HFFc6 (cell line): ENCODE results near the gene MAOB. TPM values are rescaled to one million over a fixed set of nuclear protein-coding genes. Genes with fewer than 3 reads are reported as not detected.

Experiments used
- DNase-seq: peaks from one replicate; pipeline ENCODE4 v3.0.0-alpha.2; 2018
- H3K27ac Mint-ChIP-seq: 2 replicates; pipeline ENCODE4 v1.8.0; 2020; ENCODE audit warnings: mild to moderate bottlenecking, mixed read lengths
- H3K27me3 Mint-ChIP-seq: 2 replicates; pipeline ENCODE4 v1.8.0; 2021; ENCODE audit warnings: mild to moderate bottlenecking, moderate library complexity, mixed read lengths; ENCODE audit not compliant: insufficient read depth
- H3K36me3 Mint-ChIP-seq: 2 replicates; pipeline ENCODE4 v1.8.0; 2021; ENCODE audit warnings: low read depth, mixed read lengths
- H3K4me1 Mint-ChIP-seq: 2 replicates; pipeline ENCODE4 v1.8.0; 2020; ENCODE audit warnings: low read depth, mixed read lengths
- H3K4me3 Mint-ChIP-seq: 2 replicates; pipeline ENCODE4 v1.8.0; 2020; ENCODE audit warnings: mild to moderate bottlenecking, moderate library complexity, mixed read lengths
- H3K9me3 Mint-ChIP-seq: 2 replicates; pipeline ENCODE4 v1.8.0; 2020; ENCODE audit warnings: mild to moderate bottlenecking, mixed read lengths
- total RNA-seq, 6 experiments: library from RNA; stranded (reverse); fragmentation: NEBNext Ultra II Directional; extraction: Animal tissue kit (Norgen Biotek cat#: 25700); gene quantifications; 2 replicates in 1 of 6; 3 replicates in 5 of 6; pipeline ENCODE4 v1.2.3, GENCODE V29; 2021
- TF ChIP-seq, protein P1 (sequence below): fragments of 200-600 bp; sonication (generic); IDR thresholded peaks from 2 replicates; pipeline ENCODE4 v1.5.0; 2021; ENCODE audit warnings: antibody characterized with exemption, mild to moderate bottlenecking

MAOB gene
- total RNA-seq, 6 experiments from 2014 or later, result not detected

DNA sequence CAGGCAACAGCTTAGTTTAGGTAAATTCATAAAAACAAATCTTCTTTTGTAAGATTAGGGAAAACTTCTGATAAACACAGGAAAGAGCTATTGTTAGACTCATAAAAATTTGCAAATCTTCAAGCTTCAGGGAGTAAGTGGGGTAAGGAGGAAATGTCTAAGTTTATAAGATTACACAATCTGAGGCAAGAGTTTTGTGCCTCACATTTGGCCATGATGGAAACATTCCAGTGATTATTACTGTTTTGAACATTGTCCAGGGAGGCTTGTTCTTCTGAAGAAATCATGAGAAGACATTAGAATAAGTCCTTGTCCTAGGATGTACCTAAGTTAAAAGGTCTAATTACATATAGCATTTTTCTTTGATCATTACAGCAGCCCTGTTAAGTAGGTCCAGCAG is 72.8 kb downstream of the MAOB start:
- Mint-ChIP-seq H3K4me1 (no peaks in the 10 kb centered on the region), H3K27me3 (no peaks in the 10 kb centered on the region), H3K9me3 (peaks cover 4% of the 10 kb centered on the region), H3K27ac (no peak overlapping the region), H3K36me3 (no peaks in the 10 kb centered on the region), H3K4me3 (no peak overlapping the region)
- DNase-seq, result no peak
- TF ChIP-seq, protein P1, sequence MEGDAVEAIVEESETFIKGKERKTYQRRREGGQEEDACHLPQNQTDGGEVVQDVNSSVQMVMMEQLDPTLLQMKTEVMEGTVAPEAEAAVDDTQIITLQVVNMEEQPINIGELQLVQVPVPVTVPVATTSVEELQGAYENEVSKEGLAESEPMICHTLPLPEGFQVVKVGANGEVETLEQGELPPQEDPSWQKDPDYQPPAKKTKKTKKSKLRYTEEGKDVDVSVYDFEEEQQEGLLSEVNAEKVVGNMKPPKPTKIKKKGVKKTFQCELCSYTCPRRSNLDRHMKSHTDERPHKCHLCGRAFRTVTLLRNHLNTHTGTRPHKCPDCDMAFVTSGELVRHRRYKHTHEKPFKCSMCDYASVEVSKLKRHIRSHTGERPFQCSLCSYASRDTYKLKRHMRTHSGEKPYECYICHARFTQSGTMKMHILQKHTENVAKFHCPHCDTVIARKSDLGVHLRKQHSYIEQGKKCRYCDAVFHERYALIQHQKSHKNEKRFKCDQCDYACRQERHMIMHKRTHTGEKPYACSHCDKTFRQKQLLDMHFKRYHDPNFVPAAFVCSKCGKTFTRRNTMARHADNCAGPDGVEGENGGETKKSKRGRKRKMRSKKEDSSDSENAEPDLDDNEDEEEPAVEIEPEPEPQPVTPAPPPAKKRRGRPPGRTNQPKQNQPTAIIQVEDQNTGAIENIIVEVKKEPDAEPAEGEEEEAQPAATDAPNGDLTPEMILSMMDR, result no peak

DNA sequence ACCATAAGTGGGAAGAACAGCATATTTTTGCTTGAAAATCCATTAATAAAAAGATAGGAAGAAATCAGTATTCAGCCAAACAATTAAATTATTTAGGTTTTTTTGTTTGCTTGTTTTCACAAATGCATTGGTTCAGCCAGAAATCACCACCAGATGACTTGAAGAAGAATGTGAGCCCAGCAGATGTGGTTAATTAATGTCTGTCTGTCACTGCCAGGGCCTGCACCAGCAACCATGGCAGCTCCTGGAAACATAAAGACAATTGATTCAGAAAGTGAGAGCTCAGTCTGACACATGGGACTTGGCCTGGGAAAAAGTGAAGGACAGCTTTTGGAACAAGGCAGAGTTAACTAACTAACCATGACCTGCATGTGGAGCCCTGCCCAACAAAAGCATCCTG is 74.0 kb downstream of the MAOB start:
- H3K27me3 Mint-ChIP-seq, result no peaks in the 10 kb centered on the region
- TF ChIP-seq, protein P1, result no peak
- H3K9me3 Mint-ChIP-seq, result peaks cover 4% of the 10 kb centered on the region
- no peaks in the 10 kb centered on the region for H3K4me1 Mint-ChIP-seq
- H3K27ac Mint-ChIP-seq, result no peak overlapping the region
- no peak overlapping the region for H3K4me3 Mint-ChIP-seq
- H3K36me3 Mint-ChIP-seq, result no peaks in the 10 kb centered on the region
- no peak for DNase-seq

GRCh38 chrX:43805579-43805978 is 76.7 kb downstream of the MAOB start:
- H3K27ac Mint-ChIP-seq, result no peak overlapping the region
- no peak for DNase-seq
- TF ChIP-seq, protein P1, result no peak
- H3K27me3 Mint-ChIP-seq, result no peaks in the 10 kb centered on the region
- no peaks in the 10 kb centered on the region for H3K36me3 Mint-ChIP-seq
- H3K4me3 Mint-ChIP-seq, result no peak overlapping the region
- H3K9me3 Mint-ChIP-seq, result no peaks in the 10 kb centered on the region
- no peaks in the 10 kb centered on the region for H3K4me1 Mint-ChIP-seq

DNA sequence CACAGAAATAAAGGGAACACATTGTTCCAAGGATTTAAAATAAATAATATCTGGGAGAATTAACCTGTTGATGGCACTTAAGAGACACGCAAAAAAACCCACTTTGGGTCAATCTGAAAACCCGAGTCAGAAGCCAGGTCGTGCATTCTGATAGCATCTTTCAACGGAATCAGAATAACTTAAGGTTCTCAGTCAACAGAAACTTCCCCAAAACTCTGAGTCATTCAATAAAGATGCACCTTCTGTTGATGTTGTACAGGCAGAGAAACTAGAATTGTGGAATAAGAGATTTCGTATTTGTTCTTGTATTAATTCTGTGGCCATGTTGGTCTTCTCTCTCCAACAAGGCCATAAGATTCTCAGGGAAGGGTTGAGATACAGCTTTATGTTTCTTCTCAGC is 78.2 kb downstream of the MAOB start:
- no peaks in the 10 kb centered on the region for H3K9me3 Mint-ChIP-seq
- TF ChIP-seq, protein P1, result no peak
- H3K36me3 Mint-ChIP-seq, result no peaks in the 10 kb centered on the region
- no peaks in the 10 kb centered on the region for H3K27me3 Mint-ChIP-seq
- no peak overlapping the region for H3K27ac Mint-ChIP-seq
- no peak for DNase-seq
- H3K4me3 Mint-ChIP-seq, result no peak overlapping the region
- no peaks in the 10 kb centered on the region for H3K4me1 Mint-ChIP-seq

DNA sequence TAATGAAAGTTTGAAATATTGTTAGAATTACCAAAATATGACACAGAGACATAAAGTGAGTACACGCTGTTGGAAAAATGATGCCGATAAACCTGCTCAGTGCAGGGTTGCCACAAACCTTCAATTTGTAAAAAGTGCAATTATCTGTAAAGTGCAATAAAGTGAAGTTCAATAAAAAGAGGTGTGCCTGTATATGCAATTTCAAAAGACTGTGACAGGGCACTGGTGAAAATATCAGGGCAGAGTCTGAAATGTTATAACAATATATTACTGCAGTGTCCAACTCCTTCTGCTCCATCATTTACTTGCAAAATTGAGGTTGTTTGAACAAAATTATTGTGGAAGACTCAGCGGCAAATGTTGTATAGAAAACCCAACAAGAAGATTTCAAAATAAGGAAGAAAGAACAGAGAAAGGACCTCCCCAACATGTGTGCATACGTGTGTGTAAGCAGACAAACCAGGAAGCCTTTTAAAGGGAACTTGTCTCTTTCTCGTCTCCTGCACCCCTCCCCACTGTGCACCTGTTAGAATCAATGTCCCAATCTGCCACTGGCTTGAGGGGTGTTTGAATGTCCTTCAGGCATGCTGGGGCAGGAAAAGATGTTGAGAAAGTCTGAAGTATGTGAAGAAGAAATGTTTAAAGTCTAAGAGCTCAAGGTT is 96.2 kb downstream of the MAOB start:
- no peak overlapping the region for H3K27ac Mint-ChIP-seq
- H3K4me3 Mint-ChIP-seq, result no peak overlapping the region
- H3K4me1 Mint-ChIP-seq, result no peaks in the 10 kb centered on the region

More for the DNA sequence above, 96.2 kb downstream of the MAOB start:
- Mint-ChIP-seq H3K9me3 (no peaks in the 10 kb centered on the region; the same call in 1 of the 2 replicates), H3K27me3 (no peaks in the 10 kb centered on the region), H3K36me3 (no peaks in the 10 kb centered on the region)
- TF ChIP-seq, protein P1, result no peak
- DNase-seq, result no peak
